NT2/D1 (cell line): ENCODE measurements around the gene COL26A1.
A peak's percentile ranks its signal among the peaks of the same experiment; 100 is the strongest.
"Not testable (repeated sequence)": the region's sequence is repeated elsewhere in the genome, so short reads cannot be mapped to it uniquely, and the experiment has no call there.

Experiments used
- DNase-seq: peaks from one replicate; pipeline ENCODE4 v3.0.0-alpha.2; 2011; ENCODE audit warnings: low read depth, low spot score
- H3K27me3 ChIP-seq: 2 replicates; pipeline ENCODE4 v1.6.0; 2011; ENCODE audit warnings: mild to moderate bottlenecking; ENCODE audit not compliant: insufficient read length, insufficient read depth
- H3K36me3 ChIP-seq: 2 replicates; pipeline ENCODE4 v1.6.1; 2011; ENCODE audit warnings: mild to moderate bottlenecking, low read length, mixed read lengths; ENCODE audit not compliant: insufficient read depth, insufficient read length
- H3K4me1 ChIP-seq: 2 replicates; pipeline ENCODE4 v1.5.1; 2011; ENCODE audit not compliant: insufficient read depth, insufficient read length
- H3K4me3 ChIP-seq: 2 replicates; pipeline ENCODE4 v1.5.1; 2011; ENCODE audit warnings: low read depth; ENCODE audit not compliant: insufficient read length
- H3K9ac ChIP-seq: 2 replicates; pipeline ENCODE4 v1.6.0; 2011; ENCODE audit warnings: low read depth; ENCODE audit not compliant: insufficient read length
- H3K9me3 ChIP-seq: 2 replicates; pipeline ENCODE4 v1.5.1; 2011; ENCODE audit warnings: mild to moderate bottlenecking, low read length; ENCODE audit not compliant: insufficient read depth
- SUZ12 ChIP-seq: IDR thresholded peaks from 2 replicates; pipeline ENCODE4 v1.6.1; 2011; ENCODE audit not compliant: insufficient read length, insufficient read depth; ENCODE audit errors: extremely low read depth
- YY1 ChIP-seq: IDR thresholded peaks from 2 replicates; pipeline ENCODE4 v1.6.1; 2011; ENCODE audit not compliant: insufficient read length, insufficient read depth
- ZNF274 ChIP-seq: IDR thresholded peaks from 2 replicates; pipeline ENCODE4 v1.6.1; 2011; ENCODE audit warnings: mild to moderate bottlenecking, low read depth, low read length

The COL26A1 gene

DNA sequence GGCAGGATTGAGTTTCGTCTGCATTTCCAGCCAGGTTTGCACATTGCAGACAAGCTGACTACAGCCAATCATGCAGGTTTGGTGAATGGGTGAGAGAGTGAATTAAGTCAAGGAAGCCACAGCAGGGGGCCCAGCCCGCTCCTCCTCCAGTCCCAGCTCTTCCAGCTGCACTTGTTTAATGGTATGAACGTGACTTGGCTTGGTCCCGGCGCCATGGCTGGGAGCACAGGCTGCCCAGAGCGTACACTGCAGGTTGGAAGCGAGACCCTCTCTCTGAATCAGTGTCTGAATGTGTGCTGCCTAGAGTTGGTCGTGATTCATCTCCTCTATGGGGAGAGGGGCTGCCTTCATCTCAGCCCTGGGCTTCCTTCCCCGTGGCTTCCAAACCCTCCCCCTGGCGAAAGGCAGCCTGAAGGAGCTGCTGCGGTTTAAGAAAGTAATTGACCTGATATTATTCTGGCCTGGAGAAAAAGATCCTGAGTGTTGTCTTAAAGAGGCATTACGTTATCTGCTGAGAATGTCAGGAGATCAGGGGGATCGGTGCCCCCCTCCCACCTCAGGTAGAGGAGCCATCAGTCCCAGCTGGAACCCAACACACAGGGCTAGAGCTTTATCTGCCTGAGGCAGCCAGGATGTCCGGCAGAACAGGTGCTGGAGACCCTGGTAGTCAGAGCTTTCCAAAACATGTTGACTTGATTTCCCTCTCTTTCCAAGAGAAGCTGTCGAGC lies 132.1 kb downstream of the COL26A1 start:
- TF ChIP-seq SUZ12 (no peak), YY1 (no peak), ZNF274 (no peak)
- Histone ChIP-seq H3K9ac (peak overlapping the region; percentile 39), H3K4me1 (peaks cover 8% of the 10 kb centered on the region), H3K9me3 (no peaks in the 10 kb centered on the region), H3K4me3 (no peak overlapping the region), H3K36me3 (no peaks in the 10 kb centered on the region), H3K27me3 (no peaks in the 10 kb centered on the region)
- DNase-seq, result peak; percentile 50

DNA sequence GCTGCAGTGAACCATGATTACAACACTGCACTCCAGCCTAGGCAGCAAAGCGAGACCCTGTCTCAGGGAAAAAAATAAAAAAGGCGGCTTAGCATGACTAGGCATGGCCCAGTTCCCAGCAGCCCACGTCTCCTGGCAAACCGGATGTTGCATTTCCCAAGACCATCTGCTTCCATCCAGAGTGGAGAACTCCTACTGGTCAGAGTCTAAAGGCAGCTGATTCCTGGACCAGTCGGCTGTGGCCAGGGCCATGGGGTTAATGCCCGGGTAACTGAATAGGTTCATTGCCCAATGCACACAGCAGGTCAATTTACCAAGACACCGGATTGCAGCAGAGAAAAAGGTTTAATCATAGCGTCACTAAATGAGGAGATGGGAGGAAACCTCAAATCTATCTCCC lies 133.3 kb downstream of the COL26A1 start:
- no peak for TF ChIP-seq ZNF274
- TF ChIP-seq SUZ12, result no peak
- TF ChIP-seq YY1, result no peak
- no peak for DNase-seq
- H3K36me3 ChIP-seq, result no peaks in the 10 kb centered on the region
- no peak overlapping the region for H3K4me3 ChIP-seq
- peaks cover 8% of the 10 kb centered on the region for H3K4me1 ChIP-seq
- H3K9ac ChIP-seq, result no peak overlapping the region
- no peaks in the 10 kb centered on the region for H3K27me3 ChIP-seq
- no peaks in the 10 kb centered on the region for H3K9me3 ChIP-seq

DNA sequence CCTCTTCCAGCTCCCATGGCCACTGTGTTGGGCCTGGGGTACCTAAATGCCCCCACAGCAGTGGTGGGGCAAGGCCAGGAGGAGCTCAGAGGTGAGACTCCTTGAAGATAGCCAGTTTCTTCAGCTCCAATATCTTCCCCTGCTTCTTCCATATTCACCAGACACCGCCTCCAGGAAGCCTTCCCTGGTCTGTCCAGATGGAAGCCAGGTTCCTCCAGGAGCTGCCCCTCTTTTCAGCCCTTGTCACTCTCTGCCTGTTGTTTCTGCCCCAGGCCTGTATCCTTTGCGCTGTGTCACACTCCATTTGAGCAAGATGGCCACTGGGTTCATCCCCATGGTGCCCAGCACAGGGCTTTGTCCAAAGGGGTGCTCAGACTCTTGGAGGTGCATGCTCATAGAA lies 138.7 kb downstream of the COL26A1 start:
- no peak for TF ChIP-seq YY1
- no peak for TF ChIP-seq SUZ12
- no peak for TF ChIP-seq ZNF274
- Histone ChIP-seq H3K9me3 (no peaks in the 10 kb centered on the region), H3K4me1 (peaks cover 11% of the 10 kb centered on the region), H3K9ac (no peak overlapping the region), H3K36me3 (no peaks in the 10 kb centered on the region), H3K4me3 (no peak overlapping the region), H3K27me3 (no peaks in the 10 kb centered on the region)
- DNase-seq, result no peak

DNA sequence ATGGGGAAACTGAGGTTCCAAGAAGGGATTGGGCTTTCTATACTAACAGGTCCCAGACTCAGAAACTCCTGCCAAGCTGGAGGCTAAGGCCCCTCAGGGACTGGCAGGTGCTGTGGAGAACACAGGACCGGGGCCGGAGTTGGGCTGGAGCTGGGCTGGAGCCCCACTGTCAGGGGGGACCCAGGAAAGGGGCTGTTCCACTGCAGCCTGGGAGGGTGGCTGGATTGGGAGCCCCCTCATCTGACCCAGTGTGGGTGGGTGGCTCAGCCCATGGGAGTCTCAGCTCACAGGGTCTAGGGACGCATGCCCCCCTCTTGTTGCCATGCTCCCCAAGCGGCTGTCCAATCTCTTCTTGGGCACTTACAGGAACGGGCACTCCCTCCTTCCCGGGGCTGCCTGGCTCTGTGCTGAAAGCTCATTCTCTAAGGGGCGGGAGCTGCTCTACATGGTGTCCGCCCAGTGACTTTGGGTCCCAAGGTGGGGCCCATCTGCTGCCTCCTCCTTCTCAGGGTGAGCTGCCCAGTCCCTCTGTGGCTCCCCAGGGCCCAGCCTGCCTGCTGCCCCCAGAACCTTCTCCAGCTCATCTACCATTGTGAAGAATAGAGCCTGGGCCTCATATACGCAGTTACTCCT lies 139.9 kb downstream of the COL26A1 start:
- H3K27me3 ChIP-seq, result no peaks in the 10 kb centered on the region
- peaks cover 13% of the 10 kb centered on the region for H3K4me1 ChIP-seq
- TF ChIP-seq SUZ12 (no peak), ZNF274 (no peak)
- H3K36me3 ChIP-seq, result no peaks in the 10 kb centered on the region
- no peaks in the 10 kb centered on the region for H3K9me3 ChIP-seq
- H3K9ac ChIP-seq, result no peak overlapping the region
- no peak for DNase-seq
- no peak overlapping the region for H3K4me3 ChIP-seq

DNA sequence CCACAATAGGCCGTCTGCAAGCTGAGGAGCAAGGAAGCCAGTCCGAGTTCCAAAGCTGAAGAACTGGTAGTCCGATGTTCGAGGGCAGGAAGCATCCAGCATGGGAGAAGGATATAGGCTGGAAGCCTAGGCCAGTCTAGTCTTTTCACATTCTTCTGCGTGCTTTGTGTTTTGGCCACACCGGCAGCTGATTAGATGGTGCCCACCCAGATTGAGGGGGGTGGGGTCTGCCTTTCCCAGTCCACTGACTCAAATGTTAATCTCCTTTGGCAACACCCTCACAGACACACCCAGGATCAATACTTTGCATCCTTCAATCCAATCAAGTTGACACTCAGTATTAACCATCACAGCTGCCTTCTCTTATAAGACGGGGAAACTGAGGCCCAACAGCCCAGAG lies 142.8 kb downstream of the COL26A1 start:
- not testable (repeated sequence) for H3K36me3 ChIP-seq, H3K9me3 ChIP-seq, H3K9ac ChIP-seq, H3K27me3 ChIP-seq, H3K4me3 ChIP-seq, H3K4me1 ChIP-seq, DNase-seq

DNA sequence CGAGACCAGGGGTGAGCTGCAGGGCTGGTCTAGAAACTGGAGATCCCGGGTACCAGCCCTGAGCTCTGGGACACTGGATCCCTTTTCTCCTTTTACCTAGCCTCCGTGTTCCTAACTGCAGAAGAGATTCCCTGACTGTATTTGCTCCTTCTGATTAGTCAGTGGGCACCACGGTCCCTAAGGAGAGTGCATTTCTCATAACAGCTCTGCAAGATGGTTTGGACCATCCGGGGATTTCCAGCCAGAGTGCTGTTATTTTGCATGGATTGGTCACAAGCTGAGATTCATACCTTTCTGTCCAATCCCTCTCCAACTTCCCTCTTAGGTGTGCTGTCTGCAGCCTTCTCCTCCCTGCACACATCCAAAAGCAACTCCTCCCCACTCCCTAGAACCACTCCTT lies 143.9 kb downstream of the COL26A1 start:
- TF ChIP-seq YY1 (no peak), SUZ12 (no peak), ZNF274 (no peak)
- Histone ChIP-seq H3K36me3 (no peaks in the 10 kb centered on the region), H3K9me3 (no peaks in the 10 kb centered on the region), H3K4me3 (no peak overlapping the region), H3K9ac (no peak overlapping the region), H3K4me1 (peaks cover 10% of the 10 kb centered on the region), H3K27me3 (no peaks in the 10 kb centered on the region)
- DNase-seq, result no peak

DNA sequence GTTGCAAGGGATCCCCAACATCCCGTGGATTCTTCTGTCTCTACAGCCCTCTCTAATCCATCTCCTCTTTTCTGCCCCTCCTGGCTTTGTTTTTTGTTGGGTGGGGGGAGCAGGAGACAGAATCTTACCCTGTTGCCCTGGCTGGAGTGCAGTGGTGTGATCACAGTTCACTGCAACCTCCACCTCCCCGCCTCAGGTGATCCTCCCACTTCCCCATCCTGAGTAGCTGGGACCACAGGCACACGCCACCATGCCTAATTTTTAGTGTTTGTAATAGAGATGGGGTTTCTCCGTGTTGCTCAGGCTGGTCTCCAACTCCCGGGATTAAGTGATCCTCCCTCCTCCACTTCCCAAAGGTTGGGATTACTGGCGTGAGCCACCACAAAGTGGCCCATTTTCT lies 144.7 kb downstream of the COL26A1 start:
- Histone ChIP-seq H3K4me1 (peaks cover 10% of the 10 kb centered on the region), H3K27me3 (no peaks in the 10 kb centered on the region), H3K9ac (no peak overlapping the region), H3K36me3 (no peaks in the 10 kb centered on the region), H3K4me3 (no peak overlapping the region), H3K9me3 (no peaks in the 10 kb centered on the region)
- TF ChIP-seq SUZ12 (no peak), YY1 (no peak), ZNF274 (no peak)
- DNase-seq, result no peak
